Pancreas (tissue), 10 donors: ENCODE data around the gene BACH2. TPM values are rescaled to one million over a fixed set of nuclear protein-coding genes. Genes with fewer than 3 reads are reported as not detected.
A peak's percentile ranks its signal among the peaks of the same experiment; 100 is the strongest.

Source experiments
- ATAC-seq, 4 donors: fragments of 200-7000 bp; cut with Tn5 transposase; one replicate each; pipeline versions ENCODE4 v1.8.0 to v1.9.1; 2020; ENCODE audit warnings: mild to moderate bottlenecking in 4 of 4, moderate library complexity in 4 of 4
- DNase-seq, 6 donors: peaks; one replicate each; pipeline ENCODE4 v3.0.0-alpha.2; 2020
- FAIRE-seq: peaks from 2 replicates; lab custom pipeline; 2012; peaks lifted over from hg19 to GRCh38; lab: Jason Lieb, UNC
- H3K27ac ChIP-seq, 4 donors: fragments of 200-600 bp; sonication (generic); 1 replicate in 3 of 4; 2 replicates in 1 of 4; pipeline versions ENCODE4 v1.5.0 to v1.8.0; 2020
- H3K27me3 ChIP-seq, 4 donors: fragments of 200-600 bp; one replicate each; pipeline ENCODE4 v1.8.0; 2021
- H3K36me3 ChIP-seq, 3 donors: fragments of 200-600 bp; sonication (generic) in 1 of 3; one replicate each; pipeline versions ENCODE4 v1.5.0 to v1.8.0; 2020 to 2021
- H3K4me1 ChIP-seq, 3 donors: fragments of 200-600 bp; one replicate each; pipeline ENCODE4 v1.8.0; 2021
- H3K4me3 ChIP-seq, 4 donors: fragments of 200-600 bp; sonication (generic) in 2 of 4; one replicate each; pipeline versions ENCODE4 v1.5.0 to v1.8.0; 2020 to 2021
- H3K9me3 ChIP-seq, 4 donors: fragments of 200-600 bp; one replicate each; pipeline ENCODE4 v1.8.0; 2021
- WGBS, 2 donors: extraction: QIAGEN DNeasy Blood & Tissue Kit; methylation state at CpG; one replicate each; pipeline ENCODE4 v1.1.7; 2013; 5-methylcytosine and 5-hydroxymethylcytosine counted together
- intact Hi-C, 3 donors: fragments of 100-400 bp; cut with DNase I; formaldehyde crosslinking; loops; one replicate each; pipeline versions ENCODE4 v1.11.1 to v1.14.2; 2022
- polyA plus RNA-seq, 2 donors: library from polyadenylated mRNA; stranded (reverse); fragments of 200-250 nt; gene quantifications; one replicate each; pipeline ENCODE4 v1.2.3, GENCODE V29; 2013
- total RNA-seq, 6 donors: library from RNA; stranded (reverse); fragmentation: NEBNext Ultra II Directional in 4 of 6; extraction: Animal tissue kit (Norgen Biotek cat#: 25700) in 4 of 6; gene quantifications; one replicate each; pipeline versions ENCODE4 v1.2.1 to v1.2.4, GENCODE V29; 2021 to 2023
- TF ChIP-seq, protein P1 (sequence below), 4 donors: fragments of 200-600 bp; sonication (generic) in 3 of 4; IDR thresholded peaks; one replicate each; pipeline versions ENCODE4 v1.5.0 to v1.8.0; 2021; ENCODE audit warnings: antibody characterized with exemption in 4 of 4
- donor health status: healthy with polysubstance abuse.
- donor health status: DM: no; HTN: no; CAD: no; lungs with moderate emphysema.
- donor health status: DM: no; HTN: no; CAD: no.
- donor health status: control.
- donor health status: control.
- donor health status: Bipolar disorder and iron deficiency.
- donor health status: DM: yes; HTN: yes; CAD: no.
- donor health status: DM: no; HTN: no; CAD: no.
- donor health status: DM: no; HTN: no; CAD: no.
- donor health status: DM: yes; HTN: yes; CAD: no.

The BACH2 gene
- total and polyA plus RNA-seq, 8 donors = 0.61 to 8.0 (median 4.9) TPM

DNA sequence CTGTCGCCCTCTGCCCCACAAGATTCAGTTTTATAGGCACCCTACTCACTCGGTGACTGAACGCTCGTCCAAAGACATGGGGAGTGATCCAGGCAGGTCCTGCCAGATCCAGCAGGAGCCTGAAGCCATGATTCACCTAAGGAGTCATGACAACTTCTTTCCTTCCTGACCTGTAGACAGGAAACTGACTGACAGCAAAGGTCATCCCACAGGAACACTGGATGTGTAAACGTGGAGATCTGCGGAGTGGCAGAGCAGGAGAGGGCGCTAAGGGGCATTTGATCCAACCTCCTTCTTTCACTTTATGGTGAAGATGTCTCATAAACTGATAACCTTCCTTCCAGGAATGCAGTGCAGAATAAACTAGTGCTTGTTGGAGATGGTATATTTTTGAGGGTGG, 210.1 kb downstream of the BACH2 start:
- H3K4me3 ChIP-seq = no peak overlapping the region
- H3K27ac ChIP-seq = no peak overlapping the region
- TF ChIP-seq, protein P1, sequence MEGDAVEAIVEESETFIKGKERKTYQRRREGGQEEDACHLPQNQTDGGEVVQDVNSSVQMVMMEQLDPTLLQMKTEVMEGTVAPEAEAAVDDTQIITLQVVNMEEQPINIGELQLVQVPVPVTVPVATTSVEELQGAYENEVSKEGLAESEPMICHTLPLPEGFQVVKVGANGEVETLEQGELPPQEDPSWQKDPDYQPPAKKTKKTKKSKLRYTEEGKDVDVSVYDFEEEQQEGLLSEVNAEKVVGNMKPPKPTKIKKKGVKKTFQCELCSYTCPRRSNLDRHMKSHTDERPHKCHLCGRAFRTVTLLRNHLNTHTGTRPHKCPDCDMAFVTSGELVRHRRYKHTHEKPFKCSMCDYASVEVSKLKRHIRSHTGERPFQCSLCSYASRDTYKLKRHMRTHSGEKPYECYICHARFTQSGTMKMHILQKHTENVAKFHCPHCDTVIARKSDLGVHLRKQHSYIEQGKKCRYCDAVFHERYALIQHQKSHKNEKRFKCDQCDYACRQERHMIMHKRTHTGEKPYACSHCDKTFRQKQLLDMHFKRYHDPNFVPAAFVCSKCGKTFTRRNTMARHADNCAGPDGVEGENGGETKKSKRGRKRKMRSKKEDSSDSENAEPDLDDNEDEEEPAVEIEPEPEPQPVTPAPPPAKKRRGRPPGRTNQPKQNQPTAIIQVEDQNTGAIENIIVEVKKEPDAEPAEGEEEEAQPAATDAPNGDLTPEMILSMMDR (IDR thresholded peaks at IDR 0.05) = no peak
- intact Hi-C loops = no loop called here
- no peaks in the 10 kb centered on the region for H3K27me3 ChIP-seq
- H3K36me3 ChIP-seq = no peaks in the 10 kb centered on the region
- ATAC-seq = no peak
- peaks cover 0 to 5% (median 0%) of the 10 kb centered on the region in 3 donors for H3K4me1 ChIP-seq
- WGBS, 2 donors = 82 to 83% methylated on average over 7 of the region's 7 CpGs
- no peaks in the 10 kb centered on the region for H3K9me3 ChIP-seq
- DNase-seq = no peak
- FAIRE-seq = no peak

DNA sequence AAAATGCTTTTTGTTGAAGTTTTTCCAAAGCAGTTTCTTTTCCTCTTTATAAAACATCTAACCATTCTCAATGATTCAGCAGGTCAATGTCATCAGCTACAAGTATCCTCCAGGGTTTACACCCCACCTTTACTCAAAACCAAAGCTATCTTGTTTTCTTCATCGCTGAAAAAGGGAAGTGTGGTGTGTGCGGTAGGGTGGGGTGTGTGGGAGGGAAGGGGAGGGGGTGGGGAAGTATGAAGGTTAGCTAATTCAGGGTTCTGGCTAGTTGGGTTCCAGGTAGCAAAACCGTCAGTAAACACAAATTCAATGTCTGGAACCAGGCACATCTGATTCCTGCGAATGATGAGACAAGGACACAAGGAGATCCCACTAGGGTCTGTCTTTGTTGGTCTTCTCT, 212.8 kb downstream of the BACH2 start:
- intact Hi-C loops = no loop called here
- TF ChIP-seq, protein P1 (IDR thresholded peaks at IDR 0.05) = no peak
- DNase-seq = no peak
- ATAC-seq = peak in 1 of 4 donors; percentile 15
- FAIRE-seq = no peak
- peaks cover 0 to 5% (median 0%) of the 10 kb centered on the region in 3 donors for H3K4me1 ChIP-seq
- no peak overlapping the region for H3K27ac ChIP-seq
- H3K36me3 ChIP-seq = no peaks in the 10 kb centered on the region
- H3K27me3 ChIP-seq = no peaks in the 10 kb centered on the region
- no peak overlapping the region for H3K4me3 ChIP-seq
- 86 to 89% methylated on average over 4 of the region's 4 CpGs for WGBS, 2 donors
- no peaks in the 10 kb centered on the region for H3K9me3 ChIP-seq

DNA sequence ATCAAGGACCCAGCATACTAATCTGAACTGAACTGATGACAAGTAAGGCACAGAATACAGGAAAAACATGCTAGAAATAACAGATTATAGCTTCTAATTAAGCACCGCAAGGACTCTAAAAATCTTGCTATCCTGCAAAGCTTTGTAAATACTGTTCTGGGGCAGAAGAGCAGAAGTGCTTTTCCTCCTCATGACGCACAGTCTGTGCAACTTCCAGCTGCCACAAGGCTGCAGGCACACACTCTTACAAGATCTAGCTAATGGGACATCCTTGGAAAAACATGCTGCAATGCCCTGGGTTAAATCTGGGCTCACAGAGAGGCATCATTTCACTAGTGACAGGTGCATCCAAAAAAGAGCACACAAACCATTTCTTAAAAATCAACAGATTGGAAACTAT, 213.8 kb downstream of the BACH2 start:
- intact Hi-C loops = no loop called here
- TF ChIP-seq, protein P1 (IDR thresholded peaks at IDR 0.05) = no peak
- no peaks in the 10 kb centered on the region for H3K36me3 ChIP-seq
- FAIRE-seq (no peak), ATAC-seq (peak in 1 of 4 donors; percentile 30), DNase-seq (no peak)
- H3K27ac ChIP-seq = no peak overlapping the region
- WGBS, 2 donors = 84 to 87% methylated on average over 2 of the region's 2 CpGs
- H3K4me1 ChIP-seq = no peaks in the 10 kb centered on the region
- no peak overlapping the region for H3K4me3 ChIP-seq
- no peaks in the 10 kb centered on the region for H3K27me3 ChIP-seq
- no peaks in the 10 kb centered on the region for H3K9me3 ChIP-seq

DNA sequence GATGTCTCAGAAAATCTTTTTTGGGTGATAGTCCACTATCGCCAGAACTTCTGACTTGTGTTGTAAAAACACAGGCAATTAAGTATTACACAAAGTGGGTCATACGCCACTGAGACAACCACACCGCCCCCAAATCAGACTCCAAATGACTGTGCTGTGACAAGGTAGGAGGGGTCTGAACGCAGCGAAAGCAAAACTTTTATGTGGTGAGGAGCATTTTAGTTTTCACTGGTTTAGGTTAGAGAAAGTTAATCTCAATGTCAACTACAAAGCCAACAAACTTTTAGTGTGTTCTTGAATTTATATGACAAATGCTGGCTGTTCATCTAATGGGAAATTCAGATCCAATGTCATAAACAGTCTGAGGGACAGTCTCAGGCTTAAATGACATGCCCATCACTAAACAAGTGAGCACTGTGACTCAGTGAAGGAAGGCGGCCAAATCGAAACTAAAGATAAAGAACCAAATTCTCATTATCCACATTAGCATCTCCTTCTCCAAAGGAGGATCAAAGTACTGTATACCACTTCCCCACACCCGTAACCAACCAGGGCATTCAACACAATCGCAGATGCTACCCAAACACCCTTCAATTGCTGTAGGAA, 215.7 kb downstream of the BACH2 start:
- H3K4me1 ChIP-seq = no peaks in the 10 kb centered on the region
- no peak overlapping the region for H3K27ac ChIP-seq
- no peaks in the 10 kb centered on the region for H3K27me3 ChIP-seq
- H3K36me3 ChIP-seq = no peaks in the 10 kb centered on the region
- DNase-seq (no peak), FAIRE-seq (no peak), ATAC-seq (no peak)
- H3K9me3 ChIP-seq = no peaks in the 10 kb centered on the region
- intact Hi-C loops = no loop called here
- 84 to 93% methylated on average over 9 of the region's 9 CpGs for WGBS, 2 donors
- TF ChIP-seq, protein P1 (IDR thresholded peaks at IDR 0.05) = no peak
- H3K4me3 ChIP-seq = no peak overlapping the region
